Stimulated activated CD8-positive, alpha-beta memory T cell treated with anti-CD3 and anti-CD28 coated beads, Interleukin-15, amount 100 ng/mL, for 4 hours (primary cell): ENCODE data around the gene ERO1A.

Experiments used
- DNase-seq, 2 donors: peaks; one replicate each; pipeline ENCODE4 v3.0.0-alpha.2; 2020; ENCODE audit warnings: low read depth in 2 of 2

Gene ERO1A

GRCh38 chr14:52607061-52607460 is 88.3 kb downstream of the ERO1A start:
- DNase-seq, result no peak

GRCh38 chr14:52602131-52602530 is 93.2 kb downstream of the ERO1A start:
- no peak for DNase-seq

GRCh38 chr14:52599974-52600373 is 95.4 kb downstream of the ERO1A start:
- no peak for DNase-seq

GRCh38 chr14:52598568-52598967 is 96.8 kb downstream of the ERO1A start:
- DNase-seq, result no peak

GRCh38 chr14:52596861-52597260 is 98.5 kb downstream of the ERO1A start:
- no peak for DNase-seq

GRCh38 chr14:52596320-52596719 is 99.0 kb downstream of the ERO1A start:
- no peak for DNase-seq

GRCh38 chr14:52590318-52590717 is 105.0 kb downstream of the ERO1A start:
- no peak for DNase-seq
